Keratinocyte (primary cell): ENCODE measurements around the gene PLPP4. TPM values are rescaled to one million over a fixed set of nuclear protein-coding genes. Genes with fewer than 3 reads are reported as not detected.

Experiments
- DNase-seq: peaks from one replicate; pipeline ENCODE4 v3.0.0-alpha.2; 2011; ENCODE audit warnings: low read depth, missing footprints, low spot score
- FAIRE-seq: peaks from 2 replicates; lab custom pipeline; 2011; peaks lifted over from hg19 to GRCh38; lab: Jason Lieb, UNC
- H2AFZ ChIP-seq: 2 replicates; pipeline ENCODE4 v1.6.0; 2012; ENCODE audit warnings: low read length, control low read depth, inconsistent platforms; ENCODE audit not compliant: control insufficient read depth
- H3K27ac ChIP-seq: 2 replicates; pipeline ENCODE4 v1.5.1; 2011; ENCODE audit warnings: low read length; ENCODE audit not compliant: control insufficient read depth, insufficient read depth
- H3K27me3 ChIP-seq: 3 replicates; pipeline ENCODE4 v1.6.0; 2011; ENCODE audit warnings: low read length; ENCODE audit not compliant: control insufficient read depth, insufficient read depth; ENCODE audit errors: extremely low read depth
- H3K36me3 ChIP-seq, 2 experiments: 2 replicates in 1 of 2; 3 replicates in 1 of 2; pipeline ENCODE4 v1.5.1; 2011; ENCODE audit warnings: low read length in 2 of 2, mild to moderate bottlenecking in 1 of 2; ENCODE audit not compliant: control insufficient read depth in 2 of 2, insufficient read depth in 2 of 2; ENCODE audit errors: extremely low read depth in 1 of 2
- H3K4me1 ChIP-seq: 3 replicates; pipeline ENCODE4 v1.5.1; 2011; ENCODE audit warnings: low read length; ENCODE audit not compliant: control insufficient read depth, insufficient read depth; ENCODE audit errors: extremely low read depth
- H3K4me2 ChIP-seq: 3 replicates; pipeline ENCODE4 v1.6.0; 2011; ENCODE audit warnings: low read depth, low read length; ENCODE audit not compliant: control insufficient read depth, insufficient read depth; ENCODE audit errors: extremely low read depth
- H3K4me3 ChIP-seq, 3 experiments: fragments of 200-600 bp in 1 of 3; sonication (generic) in 1 of 3; 2 replicates in 2 of 3; 3 replicates in 1 of 3; pipeline ENCODE4 v1.5.1; 2011 to 2016; ENCODE audit warnings: low read length in 3 of 3, mild to moderate bottlenecking in 3 of 3, control low read depth in 2 of 3, inconsistent platforms in 1 of 3, low read depth in 1 of 3, mixed read lengths in 1 of 3, mixed run types in 1 of 3, moderate library complexity in 1 of 3; ENCODE audit not compliant: control insufficient read depth in 2 of 3, insufficient read depth in 2 of 3; ENCODE audit errors: extremely low read depth in 1 of 3
- H3K79me2 ChIP-seq: 2 replicates; pipeline ENCODE4 v1.6.0; 2012; ENCODE audit warnings: low read length; ENCODE audit not compliant: control insufficient read depth, insufficient read depth
- H3K9ac ChIP-seq: 3 replicates; pipeline ENCODE4 v1.6.0; 2011; ENCODE audit warnings: low read length; ENCODE audit not compliant: control insufficient read depth, insufficient read depth; ENCODE audit errors: extremely low read depth
- H3K9me1 ChIP-seq: 3 replicates; pipeline ENCODE4 v1.6.0; 2011; ENCODE audit warnings: low read length; ENCODE audit not compliant: control insufficient read depth, insufficient read depth; ENCODE audit errors: extremely low read depth
- H3K9me3 ChIP-seq: 2 replicates; pipeline ENCODE4 v1.5.1; 2012; ENCODE audit warnings: low read depth, low read length; ENCODE audit not compliant: control insufficient read depth
- H4K20me1 ChIP-seq: 3 replicates; pipeline ENCODE4 v1.6.0; 2011; ENCODE audit warnings: low read length; ENCODE audit not compliant: control insufficient read depth, insufficient read depth; ENCODE audit errors: extremely low read depth
- EZH2 ChIP-seq: IDR thresholded peaks from one replicate; pipeline ENCODE4 v1.6.1; 2012; ENCODE audit warnings: inconsistent platforms, mild to moderate bottlenecking, low read length, moderate library complexity
- dilution Hi-C: fragments of 300-500 bp; cut with MboI; formaldehyde crosslinking; loops from one replicate; pipeline ENCODE4 v1.7.0; 2020; ENCODE audit warnings: low sequenced_read_pairs; ENCODE audit not compliant: extremely low pct_ligation_motif_present
- polyA plus RNA-seq, 5 experiments: library from polyadenylated mRNA; depleted of rRNA in 3 of 5; stranded (reverse) in 3 of 5; stranded (forward) in 1 of 5; unstranded in 1 of 5; fragments of >200 nt; gene quantifications; 1 replicate in 1 of 5; 2 replicates in 3 of 5; 3 replicates in 1 of 5; pipeline versions ENCODE4 v1.2.1 to v1.2.3, GENCODE V29; 2011 to 2012; ENCODE audit warnings: missing spikeins in 2 of 5, low read depth in 1 of 5, low replicate concordance in 1 of 5
- TF ChIP-seq, protein P1 (sequence below), 3 experiments: IDR thresholded peaks in 1 of 3; conservative IDR thresholded peaks in 1 of 3; optimal IDR thresholded peaks in 1 of 3; 2 replicates in 2 of 3; 3 replicates in 1 of 3; pipeline versions ENCODE3 to v1.5.1; 2011; ENCODE audit warnings: low read length in 3 of 3, mild to moderate bottlenecking in 3 of 3, moderate library complexity in 2 of 3, control low read depth in 1 of 3, inconsistent platforms in 1 of 3; ENCODE audit not compliant: insufficient read depth in 2 of 3; ENCODE audit errors: extremely low read depth in 1 of 3

PLPP4 gene
- polyA plus RNA-seq, 1 donor (not counting 4 experiments of a cell fraction or from before 2014, with no cell fraction given): 0.76 TPM

GRCh38 chr10:120601999-120602398, 145.0 kb downstream of the PLPP4 start:
- no peak for DNase-seq
- H3K4me2 ChIP-seq: no peak overlapping the region
- H3K79me2 ChIP-seq: no peaks in the 10 kb centered on the region
- no peak for TF ChIP-seq EZH2
- TF ChIP-seq, protein P1, sequence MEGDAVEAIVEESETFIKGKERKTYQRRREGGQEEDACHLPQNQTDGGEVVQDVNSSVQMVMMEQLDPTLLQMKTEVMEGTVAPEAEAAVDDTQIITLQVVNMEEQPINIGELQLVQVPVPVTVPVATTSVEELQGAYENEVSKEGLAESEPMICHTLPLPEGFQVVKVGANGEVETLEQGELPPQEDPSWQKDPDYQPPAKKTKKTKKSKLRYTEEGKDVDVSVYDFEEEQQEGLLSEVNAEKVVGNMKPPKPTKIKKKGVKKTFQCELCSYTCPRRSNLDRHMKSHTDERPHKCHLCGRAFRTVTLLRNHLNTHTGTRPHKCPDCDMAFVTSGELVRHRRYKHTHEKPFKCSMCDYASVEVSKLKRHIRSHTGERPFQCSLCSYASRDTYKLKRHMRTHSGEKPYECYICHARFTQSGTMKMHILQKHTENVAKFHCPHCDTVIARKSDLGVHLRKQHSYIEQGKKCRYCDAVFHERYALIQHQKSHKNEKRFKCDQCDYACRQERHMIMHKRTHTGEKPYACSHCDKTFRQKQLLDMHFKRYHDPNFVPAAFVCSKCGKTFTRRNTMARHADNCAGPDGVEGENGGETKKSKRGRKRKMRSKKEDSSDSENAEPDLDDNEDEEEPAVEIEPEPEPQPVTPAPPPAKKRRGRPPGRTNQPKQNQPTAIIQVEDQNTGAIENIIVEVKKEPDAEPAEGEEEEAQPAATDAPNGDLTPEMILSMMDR (optimal IDR thresholded peaks at IDR 0.05 in 1 of 3, IDR thresholded peaks at IDR 0.05 in 1 of 3, conservative IDR thresholded peaks at IDR 0.05 in 1 of 3; ENCODE audit: extremely low read depth in 1 of 3, insufficient read depth in 2 of 3, low read length in 3 of 3): no peak
- no peak for FAIRE-seq
- no peaks in the 10 kb centered on the region for H3K9me1 ChIP-seq
- dilution Hi-C loops: no loop called here
- H4K20me1 ChIP-seq: no peaks in the 10 kb centered on the region
- peaks cover 6% of the 10 kb centered on the region for H3K4me1 ChIP-seq
- no peaks in the 10 kb centered on the region for H3K36me3 ChIP-seq
- H3K4me3 ChIP-seq: no peak overlapping the region
- no peaks in the 10 kb centered on the region for H3K9me3 ChIP-seq
- no peak overlapping the region for H3K27ac ChIP-seq
- H2AFZ ChIP-seq: no peak overlapping the region
- H3K9ac ChIP-seq: no peak overlapping the region
- H3K27me3 ChIP-seq: no peaks in the 10 kb centered on the region

DNA sequence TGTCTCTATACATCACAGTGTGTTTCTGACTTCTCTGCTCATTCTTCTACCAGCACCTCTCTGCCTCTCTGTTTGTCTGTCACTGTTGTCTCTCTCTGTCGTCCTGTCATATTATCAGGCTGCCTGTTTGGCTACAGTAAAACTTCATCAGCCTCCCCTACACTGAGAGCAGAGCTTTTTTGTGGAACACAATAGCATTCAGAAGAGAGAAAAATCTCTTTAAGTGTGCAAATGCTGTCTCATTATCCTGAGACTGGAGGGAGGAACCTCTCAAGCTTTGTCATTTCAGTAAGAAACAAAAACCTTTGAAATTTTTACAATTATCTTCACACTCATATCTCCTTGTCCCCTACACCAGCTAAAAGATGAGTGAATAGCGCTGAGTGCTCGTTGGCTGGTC, 148.4 kb downstream of the PLPP4 start:
- Histone ChIP-seq H3K4me1 (peaks cover 16% of the 10 kb centered on the region), H3K9me1 (no peaks in the 10 kb centered on the region), H3K4me2 (no peak overlapping the region), H4K20me1 (no peaks in the 10 kb centered on the region), H3K36me3 (no peaks in the 10 kb centered on the region), H3K79me2 (no peaks in the 10 kb centered on the region), H3K9ac (no peak overlapping the region), H3K4me3 (no peak overlapping the region), H2AFZ (no peak overlapping the region), H3K27me3 (no peaks in the 10 kb centered on the region), H3K9me3 (no peaks in the 10 kb centered on the region), H3K27ac (no peak overlapping the region)
- no peak for DNase-seq
- TF ChIP-seq, protein P1 (optimal IDR thresholded peaks at IDR 0.05 in 1 of 3, IDR thresholded peaks at IDR 0.05 in 1 of 3, conservative IDR thresholded peaks at IDR 0.05 in 1 of 3; ENCODE audit: extremely low read depth in 1 of 3, insufficient read depth in 2 of 3, low read length in 3 of 3): no peak
- no peak for TF ChIP-seq EZH2
- no peak for FAIRE-seq
- dilution Hi-C loops: no loop called here
